Fibroblast of lung (primary cell): ENCODE data around the gene MTR. TPM values are rescaled to one million over a fixed set of nuclear protein-coding genes. Genes with fewer than 3 reads are reported as not detected.

Source experiments
- DNase-seq, 2 donors: peaks; one replicate each; pipeline versions ENCODE4 v3.0.0 to v3.0.0-alpha.2; 2010; ENCODE audit warnings: low read depth in 2 of 2
- H2AFZ ChIP-seq: 2 replicates; pipeline ENCODE4 v1.5.1; 2012; ENCODE audit warnings: low read length, control low read depth, inconsistent platforms
- H3K27ac ChIP-seq: 2 replicates; pipeline ENCODE4 v1.5.1; 2011; ENCODE audit warnings: low read length, control low read depth; ENCODE audit not compliant: insufficient read depth
- H3K27me3 ChIP-seq: 2 replicates; pipeline ENCODE4 v1.5.1; 2011; ENCODE audit warnings: mild to moderate bottlenecking, low read length; ENCODE audit not compliant: control insufficient read depth, insufficient read depth
- H3K36me3 ChIP-seq: 2 replicates; pipeline ENCODE4 v1.5.1; 2011; ENCODE audit warnings: low read length; ENCODE audit not compliant: control insufficient read depth, insufficient read depth
- H3K4me1 ChIP-seq: 2 replicates; pipeline ENCODE4 v1.5.1; 2011; ENCODE audit warnings: low read length; ENCODE audit not compliant: control insufficient read depth, insufficient read depth; ENCODE audit errors: extremely low read depth
- H3K4me2 ChIP-seq: 2 replicates; pipeline ENCODE4 v1.5.1; 2011; ENCODE audit warnings: low read length, control low read depth; ENCODE audit not compliant: insufficient read depth; ENCODE audit errors: extremely low read depth
- H3K4me3 ChIP-seq, 4 experiments: fragments of 200-600 bp in 1 of 4; sonication (generic) in 1 of 4; replicated peaks in 1 of 4; 2 replicates each; pipeline ENCODE4 v1.5.1; 2011 to 2016; ENCODE audit warnings: low read length in 4 of 4, low read depth in 3 of 4, mild to moderate bottlenecking in 3 of 4, control low read depth in 2 of 4, inconsistent platforms in 1 of 4, mixed read lengths in 1 of 4; ENCODE audit not compliant: insufficient read depth in 1 of 4; ENCODE audit errors: control extremely low read depth in 1 of 4
- H3K79me2 ChIP-seq: 2 replicates; pipeline ENCODE4 v1.5.1; 2012; ENCODE audit warnings: mild to moderate bottlenecking, low read length, inconsistent platforms; ENCODE audit not compliant: control insufficient read depth, insufficient read depth
- H3K9ac ChIP-seq: 2 replicates; pipeline ENCODE4 v1.5.1; 2011; ENCODE audit warnings: mild to moderate bottlenecking, low read length, control low read depth; ENCODE audit not compliant: insufficient read depth
- H3K9me3 ChIP-seq: 2 replicates; pipeline ENCODE4 v1.5.1; 2012; ENCODE audit warnings: low read depth, low read length; ENCODE audit not compliant: control insufficient read depth, insufficient read depth
- H4K20me1 ChIP-seq: 2 replicates; pipeline ENCODE4 v1.5.1; 2011; ENCODE audit warnings: low read length; ENCODE audit not compliant: control insufficient read depth, insufficient read depth; ENCODE audit errors: extremely low read depth
- EZH2 ChIP-seq: IDR thresholded peaks from 2 replicates; pipeline ENCODE4 v1.5.1; 2012; ENCODE audit warnings: low read length, control low read depth, mild to moderate bottlenecking; ENCODE audit errors: missing control alignments
- polyA plus RNA-seq, 2 donors: library from polyadenylated mRNA; depleted of rRNA in 1 of 2; stranded (reverse) in 1 of 2; unstranded in 1 of 2; fragments of >200 nt; gene quantifications; 2 replicates each; pipeline ENCODE4 v1.2.1, GENCODE V29; 2011 to 2012; ENCODE audit warnings: missing spikeins in 1 of 2
- total RNA-seq: library from RNA; depleted of rRNA; stranded (reverse); fragments of >200 nt; gene quantifications from 2 replicates; pipeline ENCODE4 v1.2.1, GENCODE V29; 2014
- TF ChIP-seq, protein P1 (sequence below), 2 donors: IDR thresholded peaks in 1 of 2; conservative IDR thresholded peaks in 1 of 2; 1 replicate in 1 of 2; 2 replicates in 1 of 2; pipeline ENCODE4 v1.5.1; 2011 to 2012; ENCODE audit warnings: low read length in 2 of 2, control low read depth in 1 of 2, inconsistent platforms in 1 of 2, low read depth in 1 of 2, mild to moderate bottlenecking in 1 of 2

The MTR gene
- total and polyA plus RNA-seq, 2 donors (not counting 1 experiment from before 2014, with no cell fraction given) = 20.0 to 32.2 TPM

- H3K27me3 ChIP-seq = no peaks in the 10 kb centered on the region
- no peak overlapping the region for H3K27ac ChIP-seq
- DNase-seq = no peak
- no peaks in the 10 kb centered on the region for H3K9me3 ChIP-seq
- TF ChIP-seq EZH2 = no peak
- TF ChIP-seq, protein P1, sequence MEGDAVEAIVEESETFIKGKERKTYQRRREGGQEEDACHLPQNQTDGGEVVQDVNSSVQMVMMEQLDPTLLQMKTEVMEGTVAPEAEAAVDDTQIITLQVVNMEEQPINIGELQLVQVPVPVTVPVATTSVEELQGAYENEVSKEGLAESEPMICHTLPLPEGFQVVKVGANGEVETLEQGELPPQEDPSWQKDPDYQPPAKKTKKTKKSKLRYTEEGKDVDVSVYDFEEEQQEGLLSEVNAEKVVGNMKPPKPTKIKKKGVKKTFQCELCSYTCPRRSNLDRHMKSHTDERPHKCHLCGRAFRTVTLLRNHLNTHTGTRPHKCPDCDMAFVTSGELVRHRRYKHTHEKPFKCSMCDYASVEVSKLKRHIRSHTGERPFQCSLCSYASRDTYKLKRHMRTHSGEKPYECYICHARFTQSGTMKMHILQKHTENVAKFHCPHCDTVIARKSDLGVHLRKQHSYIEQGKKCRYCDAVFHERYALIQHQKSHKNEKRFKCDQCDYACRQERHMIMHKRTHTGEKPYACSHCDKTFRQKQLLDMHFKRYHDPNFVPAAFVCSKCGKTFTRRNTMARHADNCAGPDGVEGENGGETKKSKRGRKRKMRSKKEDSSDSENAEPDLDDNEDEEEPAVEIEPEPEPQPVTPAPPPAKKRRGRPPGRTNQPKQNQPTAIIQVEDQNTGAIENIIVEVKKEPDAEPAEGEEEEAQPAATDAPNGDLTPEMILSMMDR (conservative IDR thresholded peaks at IDR 0.05 in 1 of 2, IDR thresholded peaks at IDR 0.05 in 1 of 2; ENCODE audit: low read depth in 1 of 2, low read length in 2 of 2) = no peak
- H4K20me1 ChIP-seq = no peaks in the 10 kb centered on the region
- H2AFZ ChIP-seq = no peak overlapping the region
- H3K4me1 ChIP-seq = no peaks in the 10 kb centered on the region
- no peak overlapping the region for H3K4me3 ChIP-seq
- no peak overlapping the region for H3K4me2 ChIP-seq
- H3K36me3 ChIP-seq = peaks cover 7% of the 10 kb centered on the region
- H3K79me2 ChIP-seq = no peaks in the 10 kb centered on the region
- no peak overlapping the region for H3K9ac ChIP-seq
Measured at GRCh38 chr1:236888126-236888525, 93.0 kb downstream of the MTR start.

GRCh38 chr1:236888903-236889302 lies 93.8 kb downstream of the MTR start:
- H3K4me3 ChIP-seq = no peak overlapping the region
- no peak for DNase-seq
- H4K20me1 ChIP-seq = no peaks in the 10 kb centered on the region
- H3K9ac ChIP-seq = no peak overlapping the region
- H3K27me3 ChIP-seq = no peaks in the 10 kb centered on the region
- TF ChIP-seq, protein P1 (conservative IDR thresholded peaks at IDR 0.05 in 1 of 2, IDR thresholded peaks at IDR 0.05 in 1 of 2; ENCODE audit: low read depth in 1 of 2, low read length in 2 of 2) = no peak
- TF ChIP-seq EZH2 = no peak
- no peak overlapping the region for H2AFZ ChIP-seq
- H3K27ac ChIP-seq = no peak overlapping the region
- no peaks in the 10 kb centered on the region for H3K4me1 ChIP-seq
- H3K9me3 ChIP-seq = no peaks in the 10 kb centered on the region
- H3K79me2 ChIP-seq = no peaks in the 10 kb centered on the region
- H3K4me2 ChIP-seq = no peak overlapping the region
- peaks cover 7% of the 10 kb centered on the region for H3K36me3 ChIP-seq

DNA sequence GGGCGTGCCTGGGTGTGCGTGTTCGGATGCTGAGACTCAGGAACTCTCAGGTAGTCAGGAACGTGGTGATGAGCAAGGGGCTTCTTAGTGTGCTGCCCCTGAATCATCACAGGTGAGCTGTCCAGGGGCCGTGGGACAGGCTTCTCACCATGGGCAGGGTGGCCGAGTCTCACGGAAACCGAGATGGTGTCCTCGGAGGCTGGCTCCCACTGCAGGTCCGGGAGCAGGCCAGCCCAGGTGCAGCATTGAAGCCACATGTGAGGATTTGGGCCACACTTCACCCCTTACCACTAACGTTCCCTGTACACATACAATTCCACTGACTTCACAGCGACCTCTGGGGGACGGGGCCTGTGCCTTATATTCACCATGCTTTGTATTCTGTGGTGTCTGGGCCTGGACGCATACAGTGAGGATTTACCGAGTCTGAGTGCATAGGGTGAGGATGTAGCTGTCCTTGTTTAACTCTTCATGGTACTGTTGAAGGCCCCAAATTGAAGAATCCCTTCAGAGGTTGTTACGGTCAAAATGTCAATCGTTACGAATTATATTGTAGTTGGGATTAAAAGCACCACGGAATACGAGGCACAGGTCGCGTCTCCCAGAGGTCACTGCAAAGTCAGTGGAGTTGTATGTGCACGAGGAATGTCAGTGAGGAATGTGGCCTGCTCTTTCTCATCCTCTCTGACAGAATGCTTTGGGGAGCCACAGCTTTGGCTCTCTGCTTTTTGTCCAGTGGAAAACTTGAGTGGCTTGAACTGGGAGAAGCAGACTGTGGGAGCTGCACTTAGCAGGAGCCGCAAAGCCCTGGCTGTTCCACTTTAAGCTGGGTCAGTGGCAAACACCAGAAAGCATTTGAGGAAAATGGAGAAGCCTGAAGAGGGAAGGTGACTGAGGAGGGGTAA lies 95.3 kb downstream of the MTR start:
- DNase-seq = no peak

More for the DNA sequence above, 95.3 kb downstream of the MTR start:
- Histone ChIP-seq H3K9ac (no peak overlapping the region), H3K36me3 (peaks cover 10% of the 10 kb centered on the region), H3K79me2 (no peaks in the 10 kb centered on the region), H3K4me1 (no peaks in the 10 kb centered on the region), H3K4me3 (no peak overlapping the region), H3K9me3 (no peaks in the 10 kb centered on the region), H3K27ac (no peak overlapping the region), H4K20me1 (no peaks in the 10 kb centered on the region), H3K27me3 (no peaks in the 10 kb centered on the region), H2AFZ (no peak overlapping the region), H3K4me2 (no peak overlapping the region)
- TF ChIP-seq EZH2 = no peak
- TF ChIP-seq, protein P1 (conservative IDR thresholded peaks at IDR 0.05 in 1 of 2, IDR thresholded peaks at IDR 0.05 in 1 of 2; ENCODE audit: low read depth in 1 of 2, low read length in 2 of 2) = no peak
